HuH-7 (cell line): ENCODE measurements around the gene FNIP1.
"Not testable (repeated sequence)": the region's sequence is repeated elsewhere in the genome, so short reads cannot be mapped to it uniquely, and the experiment has no call there.

Experiments
- DNase-seq: peaks from one replicate; pipeline ENCODE4 v3.0.0; 2011; ENCODE audit warnings: low spot score

The FNIP1 gene

GRCh38 chr5:131684051-131684450, 112.8 kb downstream of the FNIP1 start:
- no peak for DNase-seq

GRCh38 chr5:131682826-131683225, 114.0 kb downstream of the FNIP1 start:
- no peak for DNase-seq

GRCh38 chr5:131682175-131682574, 114.6 kb downstream of the FNIP1 start:
- no peak for DNase-seq

- no peak for DNase-seq
These were observed 116.9 kb downstream of the FNIP1 start for GRCh38 chr5:131679911-131680310.

- not testable (repeated sequence) for DNase-seq
These were observed 118.5 kb downstream of the FNIP1 start for GRCh38 chr5:131678273-131678672.

- DNase-seq: no peak
These were observed 119.7 kb downstream of the FNIP1 start for GRCh38 chr5:131677115-131677514.

- DNase-seq: no peak
These were observed 124.0 kb downstream of the FNIP1 start for GRCh38 chr5:131672776-131673175.

GRCh38 chr5:131671994-131672655, 124.7 kb downstream of the FNIP1 start:
- no peak for DNase-seq

- DNase-seq: no peak
These were observed 125.4 kb downstream of the FNIP1 start for GRCh38 chr5:131671409-131671808.

GRCh38 chr5:131664929-131665328, 131.9 kb downstream of the FNIP1 start:
- DNase-seq: no peak

- no peak for DNase-seq
These were observed 134.9 kb downstream of the FNIP1 start for GRCh38 chr5:131661933-131662332.

GRCh38 chr5:131659841-131660240, 137.0 kb downstream of the FNIP1 start:
- no peak for DNase-seq

GRCh38 chr5:131659290-131659689, 137.5 kb downstream of the FNIP1 start:
- DNase-seq: no peak

- no peak for DNase-seq
These were observed 142.0 kb downstream of the FNIP1 start for GRCh38 chr5:131654776-131655175.

- no peak for DNase-seq
These were observed 142.5 kb downstream of the FNIP1 start for GRCh38 chr5:131654309-131654708.

- DNase-seq: no peak
These were observed 147.7 kb downstream of the FNIP1 start for GRCh38 chr5:131649161-131649560.

- no peak for DNase-seq
These were observed 149.6 kb downstream of the FNIP1 start for GRCh38 chr5:131647048-131647769.

- no peak for DNase-seq
These were observed 152.0 kb downstream of the FNIP1 start for GRCh38 chr5:131644822-131645221.

GRCh38 chr5:131644370-131644769, 152.4 kb downstream of the FNIP1 start:
- no peak for DNase-seq

GRCh38 chr5:131641494-131641893, 155.3 kb downstream of the FNIP1 start:
- DNase-seq: no peak

GRCh38 chr5:131640043-131640856, 156.6 kb downstream of the FNIP1 start:
- no peak for DNase-seq

- no peak for DNase-seq
These were observed 157.7 kb downstream of the FNIP1 start for GRCh38 chr5:131639148-131639547.

GRCh38 chr5:131637694-131638093, 159.1 kb downstream of the FNIP1 start:
- no peak for DNase-seq
